GM23338 (cell line): ENCODE measurements around the gene INAFM1. TPM values are rescaled to one million over a fixed set of nuclear protein-coding genes. Genes with fewer than 3 reads are reported as not detected.

ENCODE experiments used
- microRNA counts: library from miRNA; unstranded; fragments of <30 nt; microRNA quantifications from one replicate; lab custom pipeline; 2017
- microRNA-seq: library from miRNA; unstranded; fragments of <30 nt; microRNA quantifications from one replicate; pipeline ENCODE4, GENCODE V29; 2017
- polyA plus RNA-seq: library from polyadenylated mRNA; unstranded; fragments of >200 nt; fragmentation: Nextera tagmentation; extraction: Ambion mirVana; gene quantifications from 2 replicates; pipeline ENCODE4 v1.2.1, GENCODE V29; 2016
- small RNA-seq: library from RNA; depleted of rRNA; stranded (forward); fragments of <200 nt; gene quantifications from one replicate; pipeline ENCODE3, GENCODE V24; 2014; ENCODE audit warnings: low replicate concordance
- total RNA-seq: library from RNA; depleted of rRNA; stranded (reverse); fragments of >200 nt; shearing (Covaris generic); gene quantifications from 2 replicates; pipeline ENCODE4 v1.2.3, GENCODE V29; 2014; rRNA removed

INAFM1 gene
- total and polyA plus RNA-seq, 2 experiments from 2014 or later: 2.9 to 10.2 TPM

MicroRNA genes within 50 kb of the gene (microRNA counts, 767-probe panel; counts per million panel counts)
- microRNA hsa-miR-3190-5p (lab: Ali Mortazavi, UCI): not detected

Small RNA genes within 50 kb of the gene (microRNA-seq; reads per million reads assigned to microRNA genes)
- gene MIR3190: not detected
- not detected for gene MIR3191

Small RNA genes within 50 kb of the gene (small RNA-seq; reads per million reads assigned to genes)
- gene MIR3190: not detected

Other genes with a start within 250 kb of the INAFM1 start
- gene TMEM160, start 226.3 kb upstream of the INAFM1 start, total RNA-seq: 53.0 and 60.4 TPM in 2 replicates
- gene TMEM160, start 226.3 kb upstream of the INAFM1 start, polyA plus RNA-seq: 251 and 255 TPM in 2 replicates
- gene ZC3H4, start 161.1 kb upstream of the INAFM1 start, total RNA-seq: 33.8 and 36.9 TPM in 2 replicates
- 26.7 and 29.4 TPM in 2 replicates for gene ZC3H4, start 161.1 kb upstream of the INAFM1 start, polyA plus RNA-seq
- gene SAE1, start 144.1 kb upstream of the INAFM1 start, total RNA-seq: 236 and 258 TPM in 2 replicates
- 108 and 115 TPM in 2 replicates for gene SAE1, start 144.1 kb upstream of the INAFM1 start, polyA plus RNA-seq
- gene BBC3, start 43.7 kb upstream of the INAFM1 start, total RNA-seq: 27.8 and 31.9 TPM in 2 replicates
- 23.4 and 25.8 TPM in 2 replicates for gene BBC3, start 43.7 kb upstream of the INAFM1 start, polyA plus RNA-seq
- 14.5 and 17.3 TPM in 2 replicates for gene CCDC9, start 18.4 kb upstream of the INAFM1 start, total RNA-seq
- 15.0 and 15.3 TPM in 2 replicates for gene CCDC9, start 18.4 kb upstream of the INAFM1 start, polyA plus RNA-seq
- gene C5AR1, start 35.0 kb downstream of the INAFM1 start, total RNA-seq: 0.58 TPM in 1 of 2 replicates, not detected in the other
- 0.08 TPM in 1 of 2 replicates, not detected in the other for gene C5AR1, start 35.0 kb downstream of the INAFM1 start, polyA plus RNA-seq
- gene C5AR2, start 57.3 kb downstream of the INAFM1 start, total RNA-seq: 0.28 TPM in 1 of 2 replicates, not detected in the other
- gene C5AR2, start 57.3 kb downstream of the INAFM1 start, polyA plus RNA-seq: not detected in 2 replicates
- gene DHX34, start 74.4 kb downstream of the INAFM1 start, total RNA-seq: 42.8 and 50.1 TPM in 2 replicates
- 16.3 and 16.7 TPM in 2 replicates for gene DHX34, start 74.4 kb downstream of the INAFM1 start, polyA plus RNA-seq
- 33.7 and 40.7 TPM in 2 replicates for gene MEIS3, start 144.6 kb downstream of the INAFM1 start, total RNA-seq
- gene MEIS3, start 144.6 kb downstream of the INAFM1 start, polyA plus RNA-seq: 20.6 and 20.8 TPM in 2 replicates
- gene SLC8A2, start 197.0 kb downstream of the INAFM1 start, total RNA-seq: 10.0 and 11.6 TPM in 2 replicates
- gene SLC8A2, start 197.0 kb downstream of the INAFM1 start, polyA plus RNA-seq: 0.86 and 1.1 TPM in 2 replicates
- gene KPTN, start 209.3 kb downstream of the INAFM1 start, total RNA-seq: 19.8 and 28.0 TPM in 2 replicates
- 26.2 and 31.1 TPM in 2 replicates for gene KPTN, start 209.3 kb downstream of the INAFM1 start, polyA plus RNA-seq
- gene NAPA, start 240.2 kb downstream of the INAFM1 start, total RNA-seq: 42.9 and 52.0 TPM in 2 replicates
- 72.1 and 74.3 TPM in 2 replicates for gene NAPA, start 240.2 kb downstream of the INAFM1 start, polyA plus RNA-seq